DOHH2 (cell line): Measurements from ENCODE around the gene PASK.
"Not testable (repeated sequence)": the region's sequence is repeated elsewhere in the genome, so short reads cannot be mapped to it uniquely, and the experiment has no call there.

Experiments used
- H3F3A ChIP-seq: fragments of 200-600 bp; sonication (generic), shearing (Covaris generic); 2 replicates; pipeline ENCODE4 v1.6.0; 2016; ENCODE audit warnings: antibody characterized with exemption, mild to moderate bottlenecking; ENCODE audit not compliant: control insufficient read depth, insufficient read depth
- H3K27ac ChIP-seq: fragments of 200-600 bp; sonication (generic); 2 replicates; pipeline ENCODE4 v1.5.1; 2014; ENCODE audit warnings: low read depth, mild to moderate bottlenecking, low read length, moderate library complexity
- H3K27me3 ChIP-seq: fragments of 200-600 bp; sonication (generic); 2 replicates; pipeline ENCODE4 v1.6.1; 2014; ENCODE audit warnings: mild to moderate bottlenecking, low read length, mixed read lengths; ENCODE audit not compliant: control insufficient read depth
- H3K36me3 ChIP-seq: fragments of 200-600 bp; sonication (generic); 2 replicates; pipeline ENCODE4 v1.6.1; 2014; ENCODE audit warnings: mild to moderate bottlenecking, low read length, moderate library complexity, mixed read lengths; ENCODE audit not compliant: control insufficient read depth
- H3K4me1 ChIP-seq: fragments of 200-600 bp; sonication (generic); 2 replicates; pipeline ENCODE4 v1.6.1; 2014; ENCODE audit warnings: mild to moderate bottlenecking, low read length, mixed read lengths; ENCODE audit not compliant: control insufficient read depth
- H3K4me2 ChIP-seq: fragments of 200-600 bp; sonication (generic); 2 replicates; pipeline ENCODE4 v1.6.0; 2014; ENCODE audit warnings: mild to moderate bottlenecking, low read length, moderate library complexity
- H3K4me3 ChIP-seq: fragments of 200-600 bp; sonication (generic); 2 replicates; pipeline ENCODE4 v1.5.1; 2014; ENCODE audit warnings: mild to moderate bottlenecking, low read length, mixed read lengths
- H3K79me2 ChIP-seq: fragments of 200-600 bp; sonication (generic); 2 replicates; pipeline ENCODE4 v1.6.1; 2014; ENCODE audit warnings: mild to moderate bottlenecking, low read length, mixed read lengths; ENCODE audit not compliant: control insufficient read depth
- H3K9me2 ChIP-seq: fragments of 200-600 bp; sonication (generic); replicated peaks from 2 replicates; pipeline ENCODE4 v1.6.1; 2014; ENCODE audit warnings: mild to moderate bottlenecking, low read length, mixed read lengths; ENCODE audit not compliant: control insufficient read depth
- H3K9me3 ChIP-seq: fragments of 200-600 bp; sonication (generic); 2 replicates; pipeline ENCODE4 v1.6.1; 2014; ENCODE audit warnings: antibody characterized with exemption, low read length, mixed read lengths; ENCODE audit not compliant: control insufficient read depth, insufficient read depth
- H4K20me1 ChIP-seq: fragments of 200-600 bp; sonication (generic); 2 replicates; pipeline ENCODE4 v1.6.0; 2014; ENCODE audit warnings: low read depth, mild to moderate bottlenecking, antibody characterized with exemption, low read length, moderate library complexity; ENCODE audit not compliant: control insufficient read depth, insufficient read depth
- EZH2phosphoT487 ChIP-seq: fragments of 200-600 bp; sonication (generic); IDR thresholded peaks from 2 replicates; pipeline ENCODE4 v1.6.1; 2017; ENCODE audit warnings: borderline replicate concordance, mild to moderate bottlenecking, antibody characterized with exemption, low read length, moderate library complexity, mixed read lengths
- TF ChIP-seq, protein P1 (sequence below): fragments of 200-600 bp; sonication (generic); IDR thresholded peaks from one replicate; pipeline ENCODE4 v1.5.1; 2014; ENCODE audit warnings: antibody characterized with exemption, mild to moderate bottlenecking, low read depth, low read length; ENCODE audit not compliant: poor library complexity, severe bottlenecking

The PASK gene

DNA sequence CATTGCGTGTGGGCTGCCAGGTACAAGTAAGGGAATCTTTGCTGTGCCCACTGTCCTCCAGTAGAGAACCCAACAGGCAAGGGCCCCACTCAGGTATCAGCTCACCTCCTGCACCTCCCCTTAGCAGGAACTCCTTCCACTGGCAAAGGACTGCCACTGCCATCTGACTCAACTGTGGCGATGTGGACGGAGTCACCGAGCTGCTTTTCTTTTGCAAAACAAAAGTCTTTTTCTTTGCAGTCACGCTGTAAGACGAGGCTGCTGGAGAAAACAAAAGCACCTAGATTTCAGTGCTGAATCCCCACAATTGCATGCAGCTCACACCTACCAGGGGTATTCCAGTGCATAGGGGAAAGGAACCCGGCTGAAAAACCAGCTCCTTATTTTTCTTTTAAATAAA, 55.1 kb downstream of the PASK start:
- Histone ChIP-seq H3K27me3 (no peaks in the 10 kb centered on the region), H3K36me3 (peaks cover 93% of the 10 kb centered on the region), H3K9me3 (no peaks in the 10 kb centered on the region), H3F3A (peaks cover 11% of the 10 kb centered on the region; the same call in 1 of the 2 replicates), H3K27ac (no peak overlapping the region), H3K9me2 (no peaks in the 10 kb centered on the region), H4K20me1 (peaks cover 4% of the 10 kb centered on the region; the same call in 1 of the 2 replicates), H3K4me2 (no peak overlapping the region), H3K79me2 (peaks cover 53% of the 10 kb centered on the region), H3K4me3 (no peak overlapping the region), H3K4me1 (peaks cover 38% of the 10 kb centered on the region)
- TF ChIP-seq, protein P1, sequence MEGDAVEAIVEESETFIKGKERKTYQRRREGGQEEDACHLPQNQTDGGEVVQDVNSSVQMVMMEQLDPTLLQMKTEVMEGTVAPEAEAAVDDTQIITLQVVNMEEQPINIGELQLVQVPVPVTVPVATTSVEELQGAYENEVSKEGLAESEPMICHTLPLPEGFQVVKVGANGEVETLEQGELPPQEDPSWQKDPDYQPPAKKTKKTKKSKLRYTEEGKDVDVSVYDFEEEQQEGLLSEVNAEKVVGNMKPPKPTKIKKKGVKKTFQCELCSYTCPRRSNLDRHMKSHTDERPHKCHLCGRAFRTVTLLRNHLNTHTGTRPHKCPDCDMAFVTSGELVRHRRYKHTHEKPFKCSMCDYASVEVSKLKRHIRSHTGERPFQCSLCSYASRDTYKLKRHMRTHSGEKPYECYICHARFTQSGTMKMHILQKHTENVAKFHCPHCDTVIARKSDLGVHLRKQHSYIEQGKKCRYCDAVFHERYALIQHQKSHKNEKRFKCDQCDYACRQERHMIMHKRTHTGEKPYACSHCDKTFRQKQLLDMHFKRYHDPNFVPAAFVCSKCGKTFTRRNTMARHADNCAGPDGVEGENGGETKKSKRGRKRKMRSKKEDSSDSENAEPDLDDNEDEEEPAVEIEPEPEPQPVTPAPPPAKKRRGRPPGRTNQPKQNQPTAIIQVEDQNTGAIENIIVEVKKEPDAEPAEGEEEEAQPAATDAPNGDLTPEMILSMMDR = no peak
- TF ChIP-seq EZH2phosphoT487 = no peak

DNA sequence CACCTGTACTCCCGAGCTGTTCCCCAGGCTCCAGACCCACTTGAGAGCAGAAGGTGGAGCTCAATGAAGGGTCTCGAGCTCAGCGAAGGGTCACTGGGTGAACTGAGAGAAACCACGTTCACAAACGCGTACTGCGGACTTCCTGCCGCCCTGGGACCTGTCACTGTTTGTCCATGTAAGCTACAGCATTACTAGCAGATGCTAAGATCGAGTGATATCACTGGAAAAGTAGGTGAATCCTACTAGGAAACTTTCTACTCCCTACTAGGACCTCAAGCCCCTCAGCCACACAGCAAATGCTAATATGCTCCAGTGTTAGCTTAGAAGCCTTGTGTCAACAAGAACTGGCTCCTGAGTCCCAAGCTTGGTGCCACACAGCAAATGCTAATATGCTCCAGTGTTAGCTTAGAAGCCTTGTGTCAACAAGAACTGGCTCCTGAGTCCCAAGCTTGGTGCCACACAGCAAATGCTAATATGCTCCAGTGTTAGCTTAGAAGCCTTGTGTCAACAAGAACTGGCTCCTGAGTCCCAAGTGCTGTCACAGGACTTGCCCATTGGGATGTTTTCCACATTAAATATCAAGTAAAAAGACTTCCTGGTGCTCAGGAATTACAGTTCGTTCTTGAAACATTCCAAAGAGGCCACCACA, 56.0 kb downstream of the PASK start:
- not testable (repeated sequence) for H3K4me2 ChIP-seq, H3K9me3 ChIP-seq, H4K20me1 ChIP-seq, H3K4me3 ChIP-seq, H3K9me2 ChIP-seq, H3K27ac ChIP-seq, H3K27me3 ChIP-seq
- Histone ChIP-seq H3F3A (peaks cover 11% of the 10 kb centered on the region; the same call in 1 of the 2 replicates), H3K36me3 (peaks cover 94% of the 10 kb centered on the region), H3K79me2 (peaks cover 44% of the 10 kb centered on the region), H3K4me1 (peaks cover 29% of the 10 kb centered on the region)

DNA sequence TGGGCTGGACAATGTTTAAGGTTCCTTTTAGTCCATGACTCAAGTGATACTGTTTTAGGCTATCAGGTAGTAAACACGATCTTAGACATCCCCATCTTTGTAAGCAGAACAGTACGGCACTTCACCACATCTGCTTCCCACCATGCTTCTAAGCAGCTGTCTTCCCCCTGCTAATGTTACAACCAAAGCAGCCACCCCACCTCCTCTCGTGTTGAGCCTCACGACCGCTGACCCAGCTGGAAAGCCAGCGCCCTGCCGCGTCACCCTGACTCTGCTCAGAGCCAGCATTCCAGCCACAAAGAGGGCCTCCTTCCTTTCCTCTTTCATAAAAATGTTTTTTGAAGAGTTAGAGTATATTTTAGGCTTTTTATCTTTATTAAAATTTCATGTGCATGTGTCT, 56.6 kb downstream of the PASK start:
- peaks cover 6% of the 10 kb centered on the region; the same call in 1 of the 2 replicates for H4K20me1 ChIP-seq
- no peak overlapping the region for H3K27ac ChIP-seq
- H3K27me3 ChIP-seq = no peaks in the 10 kb centered on the region
- no peak for TF ChIP-seq EZH2phosphoT487
- TF ChIP-seq, protein P1 = no peak
- H3K9me3 ChIP-seq = no peaks in the 10 kb centered on the region
- peaks cover 94% of the 10 kb centered on the region for H3K36me3 ChIP-seq
- H3K4me3 ChIP-seq = no peak overlapping the region
- peaks cover 38% of the 10 kb centered on the region for H3K79me2 ChIP-seq
- H3K4me1 ChIP-seq = peaks cover 25% of the 10 kb centered on the region
- H3F3A ChIP-seq = peaks cover 11% of the 10 kb centered on the region; the same call in 1 of the 2 replicates
- H3K9me2 ChIP-seq = no peaks in the 10 kb centered on the region
- no peak overlapping the region for H3K4me2 ChIP-seq

DNA sequence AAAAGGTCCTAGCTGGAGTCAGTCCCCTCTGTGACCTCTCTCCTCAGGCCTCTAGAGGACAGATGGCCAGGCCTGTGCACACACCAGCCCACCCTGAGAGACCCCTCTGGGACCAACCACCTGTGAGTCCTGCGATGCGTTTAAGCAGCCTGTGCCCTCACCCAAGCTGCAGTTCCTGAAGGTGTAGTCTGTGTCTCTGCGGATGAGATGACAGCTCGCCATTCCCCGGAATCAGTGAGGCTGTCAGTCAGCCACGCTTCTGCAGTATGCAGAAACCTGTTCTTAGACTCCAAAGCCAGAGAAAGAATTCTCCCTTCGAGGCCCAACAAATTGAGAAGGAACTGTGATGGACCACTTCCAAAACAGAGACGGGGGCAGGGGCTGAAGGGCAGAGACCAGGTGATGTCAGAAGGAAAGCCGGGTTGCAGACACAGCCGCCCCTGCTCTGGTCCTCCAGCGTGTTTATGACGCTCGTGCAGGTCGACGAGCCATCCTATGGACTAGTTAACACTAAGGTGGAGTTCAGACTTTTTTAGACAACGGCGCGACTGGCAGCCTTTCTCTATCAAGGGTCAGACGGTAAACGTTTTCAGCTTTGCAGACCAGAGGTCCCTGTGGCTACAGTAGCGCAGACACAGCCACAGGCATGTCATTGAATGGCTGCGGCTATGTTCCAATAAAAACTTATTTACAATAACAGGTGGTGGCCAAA, 57.4 kb downstream of the PASK start:
- H4K20me1 ChIP-seq = 0 out of 2 replicates have a peak, but pooled peaks cover 6% of the 10 kb centered on the region
- no peak overlapping the region for H3K27ac ChIP-seq
- H3F3A ChIP-seq = peaks cover 5% of the 10 kb centered on the region; the same call in 1 of the 2 replicates
- H3K79me2 ChIP-seq = peaks cover 30% of the 10 kb centered on the region
- no peak overlapping the region for H3K4me3 ChIP-seq
- peaks cover 17% of the 10 kb centered on the region for H3K4me1 ChIP-seq
- H3K9me2 ChIP-seq = no peaks in the 10 kb centered on the region
- TF ChIP-seq, protein P1 = no peak
- TF ChIP-seq EZH2phosphoT487 = no peak
- H3K36me3 ChIP-seq = peaks cover 94% of the 10 kb centered on the region
- no peaks in the 10 kb centered on the region for H3K9me3 ChIP-seq
- H3K4me2 ChIP-seq = no peak overlapping the region
- H3K27me3 ChIP-seq = no peaks in the 10 kb centered on the region
